HS-5 (cell line): ENCODE measurements around the gene KMT2E.
A peak's percentile ranks its signal among the peaks of the same experiment; 100 is the strongest.
"Not testable (repeated sequence)": the region's sequence is repeated elsewhere in the genome, so short reads cannot be mapped to it uniquely, and the experiment has no call there.

ENCODE experiments used
- DNase-seq: peaks from one replicate; pipeline ENCODE4 v3.0.0-alpha.2; 2012; ENCODE audit warnings: low read depth

The KMT2E gene

GRCh38 chr7:105013816-105014692, at the start of gene KMT2E:
TSS of gene KMT2E (plus strand) at chr7:105014205. CDS start at chr7:105040953, 26,748 bp downstream.
- peak; percentile 57 for DNase-seq

GRCh38 chr7:104964626-104965236, 49.3 kb upstream of the KMT2E start:
- no peak for DNase-seq

DNA sequence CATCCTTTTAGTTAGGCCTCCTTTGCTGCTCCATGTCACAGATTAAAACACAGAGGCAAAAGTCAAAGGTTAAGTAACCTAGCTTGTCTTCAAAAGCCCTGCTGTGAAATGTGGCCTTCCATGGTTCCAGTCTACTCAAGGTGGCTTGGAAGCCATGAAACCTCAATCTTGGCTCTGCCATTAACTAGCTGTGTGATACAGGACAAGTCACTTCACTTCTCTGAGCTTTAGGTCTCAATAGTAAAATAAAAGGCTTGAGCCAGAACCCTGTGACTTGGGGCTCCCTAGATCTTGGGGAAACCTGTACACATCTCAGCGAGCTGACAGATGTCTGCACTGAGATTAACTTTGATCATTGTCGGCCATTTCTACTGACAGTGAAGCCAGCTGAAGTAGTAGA, 48.0 kb upstream of the KMT2E start:
- no peak for DNase-seq

- no peak for DNase-seq
Measured at GRCh38 chr7:104967088-104967487, 46.9 kb upstream of the KMT2E start.

GRCh38 chr7:104967595-104967994, 46.4 kb upstream of the KMT2E start:
- no peak for DNase-seq

GRCh38 chr7:104968648-104969047, 45.4 kb upstream of the KMT2E start:
- DNase-seq: no peak

DNA sequence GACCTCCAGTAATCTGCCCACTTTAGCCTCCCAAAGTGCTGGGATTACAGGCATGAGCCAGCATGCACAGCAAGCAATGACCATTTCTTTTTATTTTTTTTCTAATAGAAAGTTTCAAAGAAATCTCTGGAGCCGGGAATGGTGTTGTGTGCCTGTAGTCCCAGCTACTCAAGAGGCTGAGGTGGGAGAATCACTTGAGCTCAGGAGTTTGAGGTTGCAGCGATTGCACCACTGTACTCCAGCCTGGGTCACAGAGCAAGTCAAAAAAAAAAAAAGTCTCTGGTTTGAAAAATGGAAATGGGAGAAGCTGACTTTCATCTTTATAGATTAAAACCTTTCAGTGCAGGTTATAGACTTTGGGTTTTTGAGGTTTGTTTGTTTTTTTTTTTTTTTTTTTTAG, 44.8 kb upstream of the KMT2E start:
- DNase-seq: no peak

DNA sequence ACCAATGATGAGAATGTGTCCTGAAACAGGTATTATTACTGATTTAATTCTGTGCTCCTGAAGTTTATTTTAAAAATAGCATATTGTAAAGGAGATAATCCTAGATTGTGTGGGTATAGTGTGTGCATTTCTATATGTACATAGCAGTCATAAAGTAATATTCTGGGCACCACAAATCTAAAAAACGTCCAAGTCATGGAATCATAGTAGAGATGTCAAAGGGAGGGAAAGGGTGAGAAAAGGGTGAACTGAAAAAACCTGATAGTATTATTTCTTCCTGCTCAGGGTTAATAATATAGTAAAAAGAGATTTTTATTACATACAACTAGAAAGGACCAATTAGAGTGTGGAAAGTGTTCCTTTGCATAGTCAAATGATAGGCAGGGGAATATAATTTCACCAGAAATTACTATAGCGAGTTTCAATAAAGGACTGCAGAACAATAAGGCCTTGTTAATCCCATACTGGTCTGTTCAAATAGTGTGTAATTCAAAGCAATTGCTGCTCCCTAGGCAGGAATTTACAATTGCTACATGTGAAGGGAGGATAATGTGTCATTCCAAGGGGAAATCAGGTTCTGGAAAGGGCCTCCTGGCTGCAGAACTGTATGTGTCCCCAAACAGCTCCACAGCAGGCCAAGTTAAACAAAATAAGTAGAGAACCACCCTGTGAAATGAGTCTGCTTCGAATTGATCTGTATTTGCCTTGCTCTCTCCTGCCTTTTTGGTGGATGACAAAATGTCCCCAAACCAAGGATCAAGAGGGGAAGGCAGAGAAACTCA, 42.5 kb upstream of the KMT2E start:
- DNase-seq: no peak

GRCh38 chr7:104972500-104972899, 41.5 kb upstream of the KMT2E start:
- peak; percentile 78 for DNase-seq

- no peak for DNase-seq
Measured at GRCh38 chr7:104973227-104973626, 40.8 kb upstream of the KMT2E start.

DNA sequence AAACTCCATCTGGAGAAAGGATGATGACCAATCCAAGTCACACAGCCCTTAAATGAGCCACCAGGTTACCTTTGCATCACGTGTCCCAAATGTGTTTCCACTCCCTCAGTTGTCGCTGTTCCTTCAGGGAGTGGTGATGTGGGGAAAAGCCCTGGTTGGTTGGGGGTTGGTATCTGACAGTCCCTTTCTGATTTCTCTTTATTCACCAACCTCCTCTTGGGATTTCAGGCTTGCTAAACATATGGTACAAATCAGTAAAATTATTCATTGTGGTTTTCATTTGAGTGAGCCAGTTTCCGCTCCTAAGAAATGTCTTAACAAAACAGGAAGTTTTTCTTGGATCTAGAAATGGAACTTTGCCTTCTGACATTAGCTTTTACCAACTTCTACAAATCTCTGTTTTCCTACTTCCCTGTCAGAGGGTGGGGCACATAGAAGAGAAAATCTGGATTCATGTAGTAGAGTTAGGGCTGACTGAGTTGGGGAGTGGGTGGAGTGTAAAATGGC, 40.0 kb upstream of the KMT2E start:
- peak; percentile 76 for DNase-seq

DNA sequence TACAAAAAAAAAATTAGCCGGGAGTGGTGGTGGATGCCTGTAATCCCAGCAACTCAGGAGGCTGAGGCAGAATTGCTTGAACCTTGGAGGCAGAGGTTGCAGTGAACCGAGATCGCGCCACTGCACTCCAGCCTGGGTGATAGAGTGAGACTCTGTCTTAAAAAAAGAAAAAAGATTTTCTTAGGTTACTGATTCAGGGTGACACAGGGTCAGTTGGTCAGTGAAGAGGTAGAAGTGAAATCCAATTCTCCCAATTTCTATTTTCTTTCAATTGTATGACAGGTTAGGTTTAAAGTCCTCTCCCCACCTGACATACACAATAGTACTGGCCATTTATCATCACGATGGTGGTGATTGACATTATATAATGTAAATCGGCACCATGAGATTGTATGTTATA, 38.5 kb upstream of the KMT2E start:
- not testable (repeated sequence) for DNase-seq

DNA sequence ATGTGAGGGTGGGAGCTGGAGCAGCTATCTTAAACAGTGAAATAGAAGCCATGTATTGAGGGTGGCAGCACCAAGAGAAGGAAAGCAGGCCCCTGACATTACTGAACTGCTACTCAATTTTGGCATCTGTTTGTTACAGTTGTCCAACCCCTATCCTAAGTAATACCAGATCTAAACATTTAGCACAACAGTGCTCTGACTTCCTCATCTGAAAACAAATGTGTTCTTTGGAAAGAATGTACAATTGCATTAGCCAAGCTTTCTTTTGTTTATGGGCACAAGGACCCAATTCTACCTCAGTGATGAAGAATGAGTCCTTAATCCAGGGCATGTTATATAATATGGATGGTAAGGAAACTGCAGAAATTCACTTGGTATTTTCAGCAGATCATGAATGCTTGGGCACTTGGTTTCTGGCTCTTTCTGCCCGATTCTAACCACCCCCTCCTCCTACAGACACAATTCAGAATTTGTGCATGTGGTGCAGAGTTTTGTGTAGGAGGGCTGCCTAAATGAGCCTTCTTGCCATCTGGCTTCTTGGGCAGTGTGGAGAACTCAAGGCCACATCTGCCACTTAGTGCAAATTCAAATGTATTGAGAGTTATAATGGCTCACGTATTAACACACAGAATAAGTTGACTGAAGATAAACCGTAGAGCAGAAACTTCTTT, 36.9 kb upstream of the KMT2E start:
- no peak for DNase-seq

DNA sequence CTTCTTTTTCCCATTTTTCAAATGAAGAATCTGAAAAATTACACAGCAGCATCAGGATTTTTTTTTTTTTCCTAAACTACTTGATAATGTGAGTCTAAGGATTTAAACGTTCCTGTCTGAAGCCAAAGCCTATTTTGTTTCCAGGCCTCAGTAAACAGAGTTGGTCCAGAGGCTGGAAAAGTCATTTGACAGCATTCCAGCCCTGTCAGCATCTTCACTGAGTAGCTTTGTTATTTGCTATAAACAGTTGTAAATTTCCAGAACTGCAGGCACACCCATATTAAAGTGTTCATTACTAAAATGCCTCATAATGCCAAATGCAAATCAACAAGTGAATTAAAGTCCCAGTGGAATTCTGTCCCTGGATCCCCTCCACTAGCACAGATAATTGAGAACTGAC, 35.5 kb upstream of the KMT2E start:
- DNase-seq: no peak

DNA sequence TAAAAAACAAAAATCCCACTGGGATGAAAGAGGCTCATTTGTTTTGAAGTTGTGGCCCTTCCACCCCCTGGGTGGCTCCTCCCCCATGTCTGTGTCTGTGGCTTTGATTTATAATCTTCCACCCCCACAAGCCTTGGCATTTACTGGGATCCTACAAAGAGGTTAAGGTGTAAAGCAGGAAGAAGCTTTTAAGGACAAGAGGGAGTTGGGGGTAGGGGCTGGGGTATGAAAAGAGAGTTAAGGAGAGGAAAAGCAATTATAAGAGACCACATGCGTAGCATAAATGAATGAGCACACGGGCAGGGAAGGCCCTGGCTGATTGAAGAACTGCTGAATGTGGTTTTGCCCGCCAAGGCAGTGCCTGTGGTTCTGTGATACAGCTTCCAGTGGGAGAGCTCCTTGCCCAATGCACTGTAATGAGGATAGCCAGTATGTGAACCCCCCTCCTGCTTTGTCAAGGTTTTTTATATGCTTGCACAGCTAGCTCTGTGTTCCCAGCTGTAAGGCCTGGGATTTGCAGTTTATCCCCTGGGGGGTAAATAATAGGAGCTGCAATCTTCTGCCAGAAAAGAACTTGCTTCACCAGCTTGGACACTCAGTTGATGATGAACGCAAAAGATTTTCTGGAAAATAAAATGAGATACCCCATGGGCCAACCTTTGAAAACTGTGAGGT, 34.7 kb upstream of the KMT2E start:
- no peak for DNase-seq

DNA sequence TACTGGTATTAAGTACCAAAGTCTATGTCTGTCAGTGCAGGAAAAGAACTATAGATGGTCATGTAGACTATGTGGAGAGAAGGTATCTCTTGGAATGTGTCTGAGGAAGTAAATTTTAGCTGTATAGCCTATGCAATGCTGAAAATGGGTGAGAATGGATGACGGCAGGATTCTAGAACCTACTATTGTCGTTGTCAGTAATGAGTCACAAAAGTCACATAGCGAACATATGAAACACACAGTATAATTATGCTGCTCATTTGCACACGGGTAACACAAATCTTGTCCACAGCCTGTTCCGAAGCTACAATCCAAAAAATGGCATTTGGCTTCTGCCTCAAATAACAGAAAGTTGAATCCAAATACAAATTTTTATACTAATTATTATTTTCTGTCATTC, 33.6 kb upstream of the KMT2E start:
- no peak for DNase-seq

DNA sequence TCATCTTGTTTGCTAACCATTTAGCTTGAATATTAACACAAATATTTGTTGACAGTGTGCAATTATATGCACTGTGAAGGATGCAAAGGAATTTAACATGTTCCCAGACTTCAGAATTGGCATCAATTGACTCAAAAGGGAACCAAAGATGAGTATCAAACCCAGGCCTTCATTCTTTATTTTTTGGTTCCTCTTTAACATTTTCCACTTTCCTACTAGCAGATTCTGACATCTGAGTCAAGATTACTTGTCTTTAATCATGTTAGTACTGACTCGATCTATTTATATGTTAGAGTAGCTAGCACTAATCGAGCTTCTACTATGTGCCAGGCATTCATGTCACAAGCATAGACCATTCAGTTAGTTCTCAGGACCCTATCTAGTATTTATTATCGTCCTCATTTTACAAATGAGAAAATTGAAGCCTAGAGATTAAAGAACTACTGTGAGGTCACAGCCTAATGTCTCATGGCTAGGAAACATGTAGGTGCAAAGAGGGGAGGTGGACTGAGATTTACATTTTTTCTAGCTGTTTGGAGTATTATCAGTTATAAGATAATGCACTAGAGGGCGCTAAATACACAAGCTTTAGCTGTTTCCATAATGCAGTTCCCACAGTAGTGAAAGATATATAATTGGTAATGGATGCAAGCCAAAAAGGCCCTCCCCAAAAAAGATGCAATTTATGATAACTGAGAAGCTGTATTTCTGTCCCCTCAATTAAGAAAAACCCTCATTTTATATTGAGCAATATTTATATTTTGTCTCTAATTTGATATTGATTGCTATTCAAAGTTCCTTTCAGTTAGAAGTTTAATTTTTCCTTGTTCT, 32.9 kb upstream of the KMT2E start:
- no peak for DNase-seq

DNA sequence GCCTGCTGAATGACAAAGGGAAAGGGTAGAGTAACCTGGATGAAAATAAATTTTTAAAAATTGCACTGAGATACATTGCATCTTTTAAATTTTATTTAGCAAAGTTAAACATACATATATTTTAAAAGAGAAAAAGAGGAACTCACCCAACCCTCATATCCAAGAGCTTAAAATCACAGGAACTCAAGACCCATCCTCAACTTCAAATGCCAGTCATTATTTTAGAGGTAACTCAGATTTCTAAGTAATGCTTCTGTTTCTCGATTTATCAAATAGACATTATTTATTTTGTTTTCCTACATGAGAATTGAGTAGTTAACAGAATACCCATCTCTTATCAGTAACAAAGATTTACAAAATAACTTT, 32.4 kb upstream of the KMT2E start:
- DNase-seq: no peak

GRCh38 chr7:104982308-104983075, 31.5 kb upstream of the KMT2E start:
- no peak for DNase-seq

DNA sequence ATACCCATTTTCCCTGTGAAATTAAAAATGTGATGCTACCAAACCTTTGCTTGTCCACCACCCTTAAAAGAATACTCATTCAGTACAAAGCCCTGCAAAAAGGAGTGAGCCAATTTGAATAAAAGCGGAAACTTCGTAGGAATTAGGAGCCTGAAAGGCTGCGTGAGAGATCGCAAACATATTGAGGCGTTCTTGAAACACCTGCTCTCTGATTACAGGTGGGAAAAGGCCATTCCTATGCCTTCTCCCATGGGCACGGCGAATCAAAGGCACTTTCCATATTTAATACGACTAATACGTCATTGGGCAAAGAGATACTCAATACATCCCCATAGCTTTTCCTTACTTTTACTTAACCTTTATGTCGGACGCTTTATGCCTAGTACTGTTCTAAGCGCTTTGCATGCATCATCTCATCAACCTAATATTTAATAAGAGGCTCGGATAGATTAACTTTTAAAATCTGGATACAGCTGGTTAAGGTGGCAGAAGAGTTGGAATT, 30.9 kb upstream of the KMT2E start:
- DNase-seq: no peak
